Natural killer cell (primary cell): ENCODE results near the gene MRGPRG. TPM values are rescaled to one million over a fixed set of nuclear protein-coding genes. Genes with fewer than 3 reads are reported as not detected.
"Not testable (repeated sequence)": the region's sequence is repeated elsewhere in the genome, so short reads cannot be mapped to it uniquely, and the experiment has no call there.

Experiments used
- ATAC-seq, 3 donors: fragments of 150-1000 bp in 2 of 3; fragments of 200-7000 bp in 1 of 3; cut with Tn5 transposase; 1 replicate in 1 of 3; 2 replicates in 2 of 3; pipeline ENCODE4 v1.10.0; 2021; ENCODE audit warnings: mild to moderate bottlenecking in 2 of 3, moderate library complexity in 2 of 3
- DNase-seq, 2 donors: peaks; one replicate each; pipeline versions ENCODE4 v3.0.0 to v3.0.0-alpha.2; 2013 to 2021; ENCODE audit warnings: mixed read lengths in 1 of 2
- H3K27ac ChIP-seq: one replicate; pipeline ENCODE4 v1.5.1; 2013; ENCODE audit warnings: mild to moderate bottlenecking, low read length
- H3K27me3 ChIP-seq: one replicate; pipeline ENCODE4 v1.6.1; 2013; ENCODE audit warnings: low read length; ENCODE audit not compliant: control insufficient read depth, insufficient read depth
- H3K36me3 ChIP-seq: one replicate; pipeline ENCODE4 v1.6.1; 2013; ENCODE audit warnings: low read length; ENCODE audit not compliant: control insufficient read depth, insufficient read depth
- H3K4me1 ChIP-seq: one replicate; pipeline ENCODE4 v1.6.1; 2013; ENCODE audit warnings: low read length; ENCODE audit not compliant: control insufficient read depth, insufficient read depth
- H3K4me3 ChIP-seq: one replicate; pipeline ENCODE4 v1.5.1; 2013; ENCODE audit warnings: low read length
- H3K9me3 ChIP-seq: one replicate; pipeline ENCODE4 v1.6.1; 2013; ENCODE audit warnings: low read length; ENCODE audit not compliant: control insufficient read depth, insufficient read depth
- H3K27ac Mint-ChIP-seq, 2 donors: one replicate each; pipeline ENCODE4 v1.8.0; 2022; ENCODE audit warnings: mild to moderate bottlenecking in 2 of 2, mixed read lengths in 2 of 2, moderate library complexity in 1 of 2
- H3K27me3 Mint-ChIP-seq, 2 donors: one replicate each; pipeline ENCODE4 v1.8.0; 2022; ENCODE audit warnings: low read depth in 2 of 2, mixed read lengths in 2 of 2
- H3K36me3 Mint-ChIP-seq: one replicate; pipeline ENCODE4 v1.8.0; 2022; ENCODE audit warnings: mixed read lengths
- H3K4me1 Mint-ChIP-seq, 2 donors: one replicate each; pipeline ENCODE4 v1.8.0; 2022; ENCODE audit warnings: mixed read lengths in 2 of 2
- H3K4me3 Mint-ChIP-seq: one replicate; pipeline ENCODE4 v1.8.0; 2022; ENCODE audit warnings: mild to moderate bottlenecking, moderate library complexity, mixed read lengths
- H3K9me3 Mint-ChIP-seq, 2 donors: one replicate each; pipeline ENCODE4 v1.8.0; 2022; ENCODE audit warnings: mixed read lengths in 2 of 2
- CTCF ChIP-seq: fragments of 200-600 bp; IDR thresholded peaks from one replicate; pipeline ENCODE4 v1.8.0; 2022; ENCODE audit warnings: antibody characterized with exemption
- WGBS: methylation state at CpG from one replicate; pipeline ENCODE4 v1.1.7; 2013; ENCODE audit warnings: missing lambda C conversion rate; ENCODE audit not compliant: insufficient coverage; 5-methylcytosine and 5-hydroxymethylcytosine counted together
- intact Hi-C: fragments of 100-400 bp; cut with micrococcal nuclease; formaldehyde crosslinking; loops from one replicate; pipeline ENCODE4 v1.14.2; 2022
- total RNA-seq, 4 donors: library from RNA; stranded (reverse); fragments of 120-200 nt in 1 of 4; gene quantifications; one replicate each; pipeline versions ENCODE4 v1.2.3 to v1.2.4, GENCODE V29; 2013 to 2022

Gene MRGPRG
- not detected for total RNA-seq
- not detected for total RNA-seq (2013)

DNA sequence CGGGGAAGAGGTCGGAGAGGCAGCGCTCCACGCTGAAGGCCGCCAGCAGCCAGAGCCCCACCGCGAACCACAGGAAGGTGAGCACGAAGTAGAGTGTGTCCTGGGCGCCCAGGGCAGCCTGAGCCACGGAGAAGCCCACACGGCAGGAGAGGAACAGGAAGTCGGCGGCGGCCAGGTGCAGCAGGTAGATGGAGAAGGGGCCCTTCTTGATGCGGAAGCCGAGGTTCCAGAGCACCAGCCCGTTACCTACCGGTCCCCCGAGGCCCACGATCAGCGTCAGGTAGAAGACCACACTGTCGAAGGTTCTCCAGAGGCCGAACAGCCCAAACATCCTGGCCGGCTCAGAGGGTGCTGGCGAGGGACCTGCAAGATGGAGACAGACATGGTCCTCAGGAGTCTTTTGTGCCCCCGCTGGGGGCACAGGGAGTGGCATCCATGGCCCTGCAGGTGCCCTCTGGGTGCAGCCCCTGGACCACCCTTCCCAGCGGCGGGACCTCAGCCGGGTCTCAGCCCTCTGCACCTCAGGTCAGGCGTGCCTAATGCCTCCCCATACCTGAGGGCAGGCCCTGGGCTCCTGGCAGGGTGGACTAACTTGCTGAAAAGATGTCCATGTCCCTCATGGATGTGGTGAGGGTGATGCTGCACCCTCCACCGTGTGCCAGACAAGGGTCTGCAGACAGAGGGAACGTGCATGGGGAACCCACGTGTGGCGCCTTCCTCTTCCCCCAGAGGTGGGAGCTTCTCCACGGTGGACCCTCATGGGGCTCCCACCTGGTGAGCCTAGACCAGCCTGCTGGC is at the start of gene MRGPRG:
TSS of gene MRGPRG (minus strand) at position 331 of the 798 bp plus-strand sequence. CDS start at position 331, 0 bp downstream.
- H3K27ac ChIP-seq = no peak within 1 kb of the TSS
- H3K36me3 ChIP-seq = no peaks in the 10 kb centered on the region
- peaks cover under 1% of the 10 kb centered on the region for H3K27me3 ChIP-seq
- no peaks in the 10 kb centered on the region for H3K9me3 ChIP-seq
- no peak for TF ChIP-seq CTCF
- DNase-seq (peak in 1 of 2 donors; percentile 13), ATAC-seq (no peak)
- WGBS = 79% methylated on average over 35 of the region's 35 CpGs
- no peak within 1 kb of the TSS for H3K4me3 ChIP-seq
- H3K4me1 Mint-ChIP-seq = peaks cover 7 to 25% of the 10 kb centered on the region in 2 donors
- peaks cover 21% of the 10 kb centered on the region for H3K4me1 ChIP-seq
- no peak within 1 kb of the TSS for H3K27ac Mint-ChIP-seq
- no peak within 1 kb of the TSS for H3K4me3 Mint-ChIP-seq
- intact Hi-C loops = no loop called here
- no peaks in the 10 kb centered on the region for H3K9me3 Mint-ChIP-seq
- H3K27me3 Mint-ChIP-seq = peaks cover 7 to 26% of the 10 kb centered on the region in 2 donors
- no peaks in the 10 kb centered on the region for H3K36me3 Mint-ChIP-seq

DNA sequence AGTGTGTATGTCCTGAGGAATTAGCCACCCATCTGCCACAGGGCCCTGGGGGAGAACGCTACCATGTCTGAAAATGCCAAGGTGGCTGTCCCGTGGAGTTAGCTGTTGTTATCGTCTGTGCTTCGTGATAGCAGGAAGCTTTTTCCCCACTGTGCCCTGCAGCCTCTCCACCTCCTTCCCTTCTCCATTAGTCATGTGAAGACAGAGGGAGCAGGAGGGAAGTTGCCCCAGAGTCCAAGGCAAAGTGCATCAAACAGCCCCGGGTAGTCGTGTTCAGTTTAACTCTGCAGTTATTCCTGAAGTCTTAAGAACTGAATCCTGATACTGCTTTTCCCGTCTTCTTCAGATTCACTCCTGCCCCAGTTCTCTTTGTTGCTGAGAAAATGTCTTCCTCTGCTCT is 43.9 kb upstream of the MRGPRG start:
- intact Hi-C loops, ATAC-seq, H3K27me3 Mint-ChIP-seq, H3K27ac ChIP-seq, DNase-seq, H3K9me3 Mint-ChIP-seq, H3K9me3 ChIP-seq, H3K27ac Mint-ChIP-seq, H3K4me1 Mint-ChIP-seq, H3K36me3 Mint-ChIP-seq, H3K36me3 ChIP-seq, H3K27me3 ChIP-seq, H3K4me3 ChIP-seq, H3K4me1 ChIP-seq, H3K4me3 Mint-ChIP-seq: not testable (repeated sequence)
- WGBS = no CpG with 5 or more reads among the region's 7 CpGs

DNA sequence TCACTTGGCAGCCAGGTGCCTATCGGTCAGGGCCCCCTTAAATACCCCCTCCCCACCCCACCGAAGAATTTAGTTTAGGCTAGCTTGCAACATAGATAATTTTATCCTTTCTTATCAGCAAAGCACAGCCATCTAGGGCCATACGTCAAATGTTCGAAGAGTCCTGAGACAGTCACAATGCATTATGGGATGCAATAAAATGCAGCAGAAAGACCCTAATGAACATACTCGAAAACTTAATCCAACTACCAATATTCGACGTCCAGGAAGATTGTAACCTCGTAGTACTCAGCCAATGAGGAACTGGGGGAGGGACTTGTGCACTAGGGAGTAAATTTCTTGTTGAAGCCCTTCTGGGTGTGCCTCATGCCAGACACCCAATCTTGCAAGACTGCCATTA is 43.2 kb upstream of the MRGPRG start:
- WGBS = no CpG with 5 or more reads among the region's 8 CpGs
- not testable (repeated sequence) for ATAC-seq

GRCh38 chr11:3257509-3257908 is 38.9 kb upstream of the MRGPRG start:
- H3K9me3 ChIP-seq, ATAC-seq, H3K36me3 ChIP-seq, H3K36me3 Mint-ChIP-seq, H3K27me3 ChIP-seq, H3K27ac ChIP-seq, H3K4me1 ChIP-seq, H3K27me3 Mint-ChIP-seq, DNase-seq, H3K4me1 Mint-ChIP-seq, H3K4me3 ChIP-seq, H3K27ac Mint-ChIP-seq, intact Hi-C loops, H3K4me3 Mint-ChIP-seq, H3K9me3 Mint-ChIP-seq: not testable (repeated sequence)
- WGBS = 86% methylated on average over 1 of the region's 1 CpG

More for the DNA sequence above, 43.2 kb upstream of the MRGPRG start:
- H3K9me3 ChIP-seq, H3K4me1 ChIP-seq, H3K9me3 Mint-ChIP-seq, H3K4me3 Mint-ChIP-seq, H3K4me1 Mint-ChIP-seq, H3K27ac Mint-ChIP-seq, H3K4me3 ChIP-seq, H3K27me3 Mint-ChIP-seq, intact Hi-C loops, H3K36me3 Mint-ChIP-seq, H3K27ac ChIP-seq, DNase-seq, H3K36me3 ChIP-seq, H3K27me3 ChIP-seq: not testable (repeated sequence)

GRCh38 chr11:3255241-3255640 is 36.6 kb upstream of the MRGPRG start:
- H3K4me3 Mint-ChIP-seq, H3K9me3 Mint-ChIP-seq, DNase-seq, ATAC-seq, H3K27me3 ChIP-seq, H3K27ac ChIP-seq, intact Hi-C loops, H3K4me3 ChIP-seq, H3K27me3 Mint-ChIP-seq, H3K4me1 ChIP-seq, H3K4me1 Mint-ChIP-seq, H3K27ac Mint-ChIP-seq, H3K36me3 ChIP-seq, H3K9me3 ChIP-seq, H3K36me3 Mint-ChIP-seq: not testable (repeated sequence)
- 83% methylated on average over 1 of the region's 12 CpGs for whole genome bisulfite sequencing

DNA sequence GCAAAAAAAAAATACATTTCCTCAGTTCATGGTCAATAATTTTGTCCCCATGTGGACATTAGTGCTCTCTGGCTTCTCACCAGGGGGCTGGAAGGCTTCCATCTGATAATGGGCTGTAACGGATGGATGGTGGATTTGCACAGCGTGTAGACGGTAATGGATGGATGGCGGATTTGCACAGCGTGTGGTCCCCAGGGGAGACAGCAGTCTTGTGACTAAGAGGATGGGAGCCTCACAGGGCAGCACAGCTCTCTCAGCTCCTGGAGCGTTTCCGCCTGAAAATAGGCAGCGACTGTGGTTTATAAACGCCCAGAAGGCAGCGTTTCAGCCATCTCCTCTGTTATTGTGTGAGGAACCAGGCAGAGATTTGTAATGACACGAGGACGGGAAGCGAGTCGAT is 36.2 kb upstream of the MRGPRG start:
- H3K4me3 Mint-ChIP-seq, ATAC-seq, H3K9me3 Mint-ChIP-seq, H3K27ac ChIP-seq, H3K4me1 ChIP-seq, H3K27ac Mint-ChIP-seq, H3K9me3 ChIP-seq, H3K4me3 ChIP-seq, H3K36me3 ChIP-seq, H3K27me3 Mint-ChIP-seq, H3K27me3 ChIP-seq, H3K36me3 Mint-ChIP-seq, DNase-seq, intact Hi-C loops, H3K4me1 Mint-ChIP-seq: not testable (repeated sequence)
- no CpG with 5 or more reads among the region's 14 CpGs for WGBS
